Kidney (tissue), 14 donors: Measurements from ENCODE around the gene PYGB. TPM values are rescaled to one million over a fixed set of nuclear protein-coding genes. Genes with fewer than 3 reads are reported as not detected.

Experiments used
- DNase-seq, 5 donors: peaks; one replicate each; pipeline ENCODE4 v3.0.0-alpha.2; 2013 to 2020
- FAIRE-seq: peaks from 2 replicates; lab custom pipeline; 2012; peaks lifted over from hg19 to GRCh38; lab: Jason Lieb, UNC
- H3K27ac ChIP-seq, 2 donors: one replicate each; pipeline ENCODE4 v1.7.0; 2013; ENCODE audit warnings: low read depth in 2 of 2, low read length in 2 of 2, inconsistent platforms in 1 of 2
- H3K27me3 ChIP-seq: one replicate; pipeline ENCODE4 v1.7.1; 2013; ENCODE audit warnings: low read length, inconsistent platforms; ENCODE audit not compliant: control insufficient read depth, insufficient read depth
- H3K36me3 ChIP-seq, 3 donors: one replicate each; pipeline versions ENCODE4 v1.7.0 to v1.7.1; 2013; ENCODE audit warnings: low read length in 3 of 3, control low read depth in 1 of 3, inconsistent platforms in 1 of 3; ENCODE audit not compliant: insufficient read depth in 3 of 3, control insufficient read depth in 2 of 3
- H3K4me1 ChIP-seq, 3 donors: one replicate each; pipeline versions ENCODE4 v1.7.0 to v1.7.1; 2013; ENCODE audit warnings: low read length in 3 of 3, inconsistent platforms in 1 of 3, low read depth in 1 of 3; ENCODE audit not compliant: control insufficient read depth in 2 of 3, insufficient read depth in 2 of 3
- H3K4me3 ChIP-seq, 3 donors: one replicate each; pipeline versions ENCODE4 v1.7.0 to v1.8.1; 2013; ENCODE audit warnings: low read length in 3 of 3, control low read depth in 1 of 3, inconsistent platforms in 1 of 3
- H3K9ac ChIP-seq, 3 donors: one replicate each; pipeline versions ENCODE4 v1.7.0 to v1.7.1; 2013; ENCODE audit warnings: low read length in 3 of 3, control low read depth in 1 of 3, inconsistent platforms in 1 of 3
- H3K9me3 ChIP-seq, 3 donors: one replicate each; pipeline versions ENCODE4 v1.7.0 to v1.7.1; 2013; ENCODE audit warnings: low read length in 3 of 3, control low read depth in 1 of 3, inconsistent platforms in 1 of 3; ENCODE audit not compliant: control insufficient read depth in 2 of 3, insufficient read depth in 1 of 3
- intact Hi-C: fragments of 100-400 bp; cut with DNase I; formaldehyde crosslinking; loops from one replicate; pipeline ENCODE4 v1.11.1; 2022
- polyA plus RNA-seq: library from polyadenylated mRNA; stranded (reverse); fragments of 350-450 nt; fragmentation: Illumina TruSeq; extraction: RNeasy Lipid Tissue Mini Kit (QIAGEN cat#74804); gene quantifications from one replicate; pipeline ENCODE4 v1.2.3, GENCODE V29; 2014; ENCODE audit warnings: low read depth, low replicate concordance; ENCODE audit not compliant: insufficient read depth
- total RNA-seq: library from RNA; stranded (reverse); fragmentation: NEBNext Ultra II Directional; extraction: Animal tissue kit (Norgen Biotek cat#: 25700); gene quantifications from one replicate; pipeline ENCODE4 v1.2.1, GENCODE V29; 2021
- TF ChIP-seq, protein P1 (sequence below): IDR thresholded peaks from 3 replicates; pipeline ENCODE4 v1.5.1; 2012; ENCODE audit warnings: mild to moderate bottlenecking, moderate library complexity, borderline replicate concordance; ENCODE audit not compliant: insufficient read depth; ENCODE audit errors: extremely low read depth
- donor health status: control.
- donor health status: control.
- donor health status: control.
- donor health status: control.
- donor health status: control.
- donor health status: DM: yes; HTN: yes; CAD: no.
- donor health status: Normal renal cell carcinoma (clear cell type).

Gene PYGB
- total and polyA plus RNA-seq, 2 donors from 2014 or later = 50.9 to 176 TPM

GRCh38 chr20:25278636-25279361 is 30.9 kb downstream of the PYGB start:
- peaks cover 0 to 8% (median 0%) of the 10 kb centered on the region in 3 donors for H3K4me1 ChIP-seq
- H3K9ac ChIP-seq = no peak overlapping the region
- no peaks in the 10 kb centered on the region for H3K9me3 ChIP-seq
- H3K4me3 ChIP-seq = no peak overlapping the region
- TF ChIP-seq, protein P1, sequence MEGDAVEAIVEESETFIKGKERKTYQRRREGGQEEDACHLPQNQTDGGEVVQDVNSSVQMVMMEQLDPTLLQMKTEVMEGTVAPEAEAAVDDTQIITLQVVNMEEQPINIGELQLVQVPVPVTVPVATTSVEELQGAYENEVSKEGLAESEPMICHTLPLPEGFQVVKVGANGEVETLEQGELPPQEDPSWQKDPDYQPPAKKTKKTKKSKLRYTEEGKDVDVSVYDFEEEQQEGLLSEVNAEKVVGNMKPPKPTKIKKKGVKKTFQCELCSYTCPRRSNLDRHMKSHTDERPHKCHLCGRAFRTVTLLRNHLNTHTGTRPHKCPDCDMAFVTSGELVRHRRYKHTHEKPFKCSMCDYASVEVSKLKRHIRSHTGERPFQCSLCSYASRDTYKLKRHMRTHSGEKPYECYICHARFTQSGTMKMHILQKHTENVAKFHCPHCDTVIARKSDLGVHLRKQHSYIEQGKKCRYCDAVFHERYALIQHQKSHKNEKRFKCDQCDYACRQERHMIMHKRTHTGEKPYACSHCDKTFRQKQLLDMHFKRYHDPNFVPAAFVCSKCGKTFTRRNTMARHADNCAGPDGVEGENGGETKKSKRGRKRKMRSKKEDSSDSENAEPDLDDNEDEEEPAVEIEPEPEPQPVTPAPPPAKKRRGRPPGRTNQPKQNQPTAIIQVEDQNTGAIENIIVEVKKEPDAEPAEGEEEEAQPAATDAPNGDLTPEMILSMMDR = no peak
- H3K27me3 ChIP-seq = no peaks in the 10 kb centered on the region
- DNase-seq = peak in 1 of 5 donors; percentile 63
- intact Hi-C loops = no loop called here
- H3K36me3 ChIP-seq = peaks cover 0 to 26% (median 11%) of the 10 kb centered on the region in 3 donors
- FAIRE-seq = no peak
- no peak overlapping the region for H3K27ac ChIP-seq

- peak overlapping the region in 1 of 2 donors; percentile 63 for H3K27ac ChIP-seq
- intact Hi-C loops = no loop called here
- H3K4me3 ChIP-seq = no peak overlapping the region
- DNase-seq (no peak), FAIRE-seq (no peak)
- H3K9ac ChIP-seq = peak overlapping the region in 1 of 3 donors; percentile 28
- no peaks in the 10 kb centered on the region for H3K27me3 ChIP-seq
- peaks cover 0 to 8% (median 0%) of the 10 kb centered on the region in 3 donors for H3K4me1 ChIP-seq
- H3K36me3 ChIP-seq = peaks cover 0 to 26% (median 16%) of the 10 kb centered on the region in 3 donors
- no peaks in the 10 kb centered on the region for H3K9me3 ChIP-seq
- TF ChIP-seq, protein P1 = no peak
Measured at GRCh38 chr20:25279403-25279802, 31.5 kb downstream of the PYGB start.

- Histone ChIP-seq H3K27ac (peak overlapping the region; percentile 53 to 63), H3K9ac (peak overlapping the region in 1 of 3 donors; percentile 28), H3K4me1 (peaks cover 0 to 8% (median 0%) of the 10 kb centered on the region in 3 donors), H3K9me3 (no peaks in the 10 kb centered on the region), H3K27me3 (no peaks in the 10 kb centered on the region), H3K36me3 (peaks cover 0 to 22% (median 16%) of the 10 kb centered on the region in 3 donors), H3K4me3 (no peak overlapping the region)
- TF ChIP-seq, protein P1 = no peak
- FAIRE-seq (no peak), DNase-seq (peak in 4 of 5 donors; percentile 62 to 84 (median 67))
- intact Hi-C loops = no loop called here
Measured at GRCh38 chr20:25280051-25280573, 32.2 kb downstream of the PYGB start.
